Activated T-cell treated with anti-CD3 and anti-CD28 coated beads for 24 hours (primary cell): Measurements from ENCODE around the gene MMP17.
"Not testable (repeated sequence)": the region's sequence is repeated elsewhere in the genome, so short reads cannot be mapped to it uniquely, and the experiment has no call there.

Experiments used
- DNase-seq: peaks from one replicate; pipeline ENCODE4 v3.0.0-alpha.2; 2020; ENCODE audit warnings: low read depth

MMP17 gene

GRCh38 chr12:131865180-131865875 lies 37.1 kb downstream of the MMP17 start:
- DNase-seq: no peak

GRCh38 chr12:131867471-131867870 lies 39.3 kb downstream of the MMP17 start:
- DNase-seq: no peak

GRCh38 chr12:131867891-131868675 lies 39.9 kb downstream of the MMP17 start:
- DNase-seq: no peak

GRCh38 chr12:131869871-131870418 lies 41.8 kb downstream of the MMP17 start:
- DNase-seq: no peak

- no peak for DNase-seq
Observed at GRCh38 chr12:131871677-131872076, 43.5 kb downstream of the MMP17 start.

GRCh38 chr12:131872154-131873051 lies 44.2 kb downstream of the MMP17 start:
- no peak for DNase-seq

- DNase-seq: no peak
Observed at GRCh38 chr12:131873293-131873692, 45.1 kb downstream of the MMP17 start.

GRCh38 chr12:131874972-131875371 lies 46.8 kb downstream of the MMP17 start:
- not testable (repeated sequence) for DNase-seq

GRCh38 chr12:131877216-131877615 lies 49.0 kb downstream of the MMP17 start:
- DNase-seq: not testable (repeated sequence)

GRCh38 chr12:131878436-131878835 lies 50.2 kb downstream of the MMP17 start:
- DNase-seq: not testable (repeated sequence)

GRCh38 chr12:131882804-131883520 lies 54.8 kb downstream of the MMP17 start:
- DNase-seq: no peak

GRCh38 chr12:131883521-131883900 lies 55.3 kb downstream of the MMP17 start:
- no peak for DNase-seq

GRCh38 chr12:131885076-131885475 lies 56.9 kb downstream of the MMP17 start:
- DNase-seq: not testable (repeated sequence)

- no peak for DNase-seq
Observed at GRCh38 chr12:131885543-131886057, 57.4 kb downstream of the MMP17 start.

GRCh38 chr12:131891722-131892121 lies 63.5 kb downstream of the MMP17 start:
- DNase-seq: not testable (repeated sequence)

- DNase-seq: no peak
Observed at GRCh38 chr12:131892711-131893604, 64.8 kb downstream of the MMP17 start.

- no peak for DNase-seq
Observed at GRCh38 chr12:131893605-131894312, 65.6 kb downstream of the MMP17 start.

- peak; percentile 89 for DNase-seq
Observed at GRCh38 chr12:131894313-131894860, 66.2 kb downstream of the MMP17 start, which contains the start of gene ULK1. TSS of gene ULK1 (plus strand) at chr12:131894622. CDS start at chr12:131895002, 380 bp downstream.
